Endometrial microvascular endothelial cells (primary cell): ENCODE results near the gene ALG3. TPM values are rescaled to one million over a fixed set of nuclear protein-coding genes. Genes with fewer than 3 reads are reported as not detected.

Experiments used
- in situ Hi-C: cut with HindIII; loops from 2 replicates; pipeline ENCODE4 v1.10.0; 2017; ENCODE audit warnings: low sequenced_read_pairs, low pct_unique_long_range_greater_than_20kb; ENCODE audit errors: inconsistent ontology term
- total RNA-seq: library from RNA; depleted of rRNA; stranded (reverse); fragments of >200 nt; gene quantifications from one replicate; pipeline ENCODE4 v1.2.3, GENCODE V29; 2015; ENCODE audit errors: inconsistent ontology term

The ALG3 gene
- total RNA-seq, 1 donor from 2014 or later: 68.4 TPM

DNA sequence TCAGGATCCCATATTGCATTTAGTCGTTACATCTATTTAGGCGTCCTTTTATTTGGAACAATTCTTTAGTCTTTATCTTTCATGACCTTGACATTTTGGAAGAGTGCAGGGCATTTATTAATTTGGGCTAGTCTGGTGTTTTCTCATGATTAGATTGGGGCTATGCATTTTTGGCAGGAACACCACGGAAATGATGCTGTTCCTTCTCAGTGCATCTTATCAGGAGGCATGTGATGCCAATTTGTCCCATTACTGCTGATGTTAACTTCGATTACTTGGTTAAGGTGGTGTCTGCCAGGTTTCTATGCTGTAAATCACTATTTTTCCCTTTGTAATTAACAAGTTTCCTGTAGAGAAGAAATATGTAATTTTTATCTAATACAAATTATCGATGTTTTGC, 37.5 kb downstream of the ALG3 start:
- in situ Hi-C loops: no loop called here

DNA sequence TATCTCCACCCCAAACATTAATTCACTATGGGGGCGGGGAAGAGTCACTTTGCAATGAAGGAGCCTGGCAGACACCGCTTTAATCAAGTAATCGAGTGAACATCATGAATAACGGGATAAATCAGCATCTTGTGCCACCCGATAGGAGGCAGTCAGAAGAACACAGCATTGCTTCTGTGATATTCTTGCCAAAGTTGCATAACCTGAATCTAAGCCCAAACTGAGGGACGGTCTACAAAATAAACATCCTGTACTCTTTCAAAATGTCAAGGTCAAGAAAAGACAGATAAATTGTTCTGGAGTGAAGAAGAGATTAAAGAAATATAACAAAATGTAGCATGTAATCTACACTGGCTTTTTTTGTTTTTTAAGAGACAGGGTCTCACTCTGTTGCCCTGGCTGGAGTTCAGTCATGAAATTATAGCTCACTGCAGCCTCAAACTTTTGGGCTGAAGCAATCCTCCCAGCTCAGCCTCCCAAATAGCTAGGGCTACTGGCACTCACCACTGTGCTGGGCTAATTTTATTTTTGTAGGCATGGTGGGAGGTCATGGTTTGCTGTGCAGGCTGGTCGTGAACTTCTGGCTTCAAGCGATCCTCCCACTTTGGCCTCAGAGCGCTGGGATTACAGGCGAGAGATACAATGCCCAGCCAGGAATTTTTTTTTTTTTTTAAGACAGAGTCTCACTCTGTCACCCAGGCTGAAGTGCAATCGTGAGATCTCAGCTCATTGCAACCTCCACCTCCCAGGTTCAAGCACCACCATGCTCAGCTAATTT, 39.4 kb downstream of the ALG3 start:
- in situ Hi-C loops: no loop called here

DNA sequence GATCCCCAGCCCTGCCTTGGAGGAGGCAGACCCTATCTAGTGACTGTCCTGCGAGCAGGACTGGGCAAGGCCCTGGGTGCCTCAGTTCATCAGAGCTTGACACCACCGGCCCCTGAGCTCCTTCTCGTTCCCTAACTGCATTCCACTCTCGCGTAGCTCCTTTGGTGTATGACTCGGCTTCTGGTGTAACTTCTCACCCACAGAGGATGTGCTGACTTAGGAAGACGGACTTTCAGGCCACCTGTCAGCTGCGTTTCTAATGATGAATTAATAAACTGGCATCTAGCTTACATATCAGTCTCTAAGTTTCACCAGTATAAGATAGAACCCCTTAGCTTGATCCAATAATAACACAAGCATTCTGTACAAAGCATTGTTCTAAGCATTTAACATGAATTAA, 45.2 kb downstream of the ALG3 start:
- in situ Hi-C loops: no loop called here

DNA sequence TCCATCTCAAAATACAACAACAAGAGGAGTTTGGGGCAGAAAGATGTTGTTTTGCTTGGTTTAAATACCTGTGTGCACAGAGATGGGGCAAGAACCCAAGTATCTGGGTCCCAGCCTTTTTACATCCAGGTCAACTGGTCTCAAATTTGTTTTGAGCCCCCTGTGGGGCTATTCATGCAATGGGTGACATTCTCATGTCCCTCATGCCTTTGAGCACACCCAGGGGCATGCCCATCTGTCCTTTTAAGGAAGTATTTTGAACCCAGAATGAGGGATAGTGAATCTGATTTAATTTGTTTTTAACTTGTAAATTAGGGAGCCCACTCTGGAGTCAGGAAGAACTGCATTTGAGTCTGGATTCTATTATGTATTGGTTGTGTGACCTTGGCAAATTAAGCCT, 47.9 kb downstream of the ALG3 start:
- in situ Hi-C loops: no loop called here

DNA sequence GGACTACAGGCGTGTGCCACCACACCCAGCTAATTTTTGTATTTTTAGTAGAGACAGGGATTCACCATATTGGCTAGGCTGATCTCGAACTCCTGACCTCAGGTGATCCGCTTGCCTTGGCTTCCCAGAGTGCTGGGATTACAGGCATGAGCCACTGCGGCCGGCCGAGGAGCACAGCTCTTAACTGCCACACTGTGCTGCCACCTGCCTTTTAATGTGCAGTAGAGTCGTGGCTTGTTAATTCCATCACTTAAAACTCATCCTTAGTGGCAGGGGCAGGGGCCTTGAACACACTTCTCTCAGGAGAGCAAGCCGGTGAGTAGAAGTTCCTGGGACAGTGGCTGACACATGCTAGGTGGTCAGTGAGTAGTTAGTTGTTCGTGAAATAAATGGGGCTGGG, 50.3 kb downstream of the ALG3 start:
- in situ Hi-C loops: no loop called here

DNA sequence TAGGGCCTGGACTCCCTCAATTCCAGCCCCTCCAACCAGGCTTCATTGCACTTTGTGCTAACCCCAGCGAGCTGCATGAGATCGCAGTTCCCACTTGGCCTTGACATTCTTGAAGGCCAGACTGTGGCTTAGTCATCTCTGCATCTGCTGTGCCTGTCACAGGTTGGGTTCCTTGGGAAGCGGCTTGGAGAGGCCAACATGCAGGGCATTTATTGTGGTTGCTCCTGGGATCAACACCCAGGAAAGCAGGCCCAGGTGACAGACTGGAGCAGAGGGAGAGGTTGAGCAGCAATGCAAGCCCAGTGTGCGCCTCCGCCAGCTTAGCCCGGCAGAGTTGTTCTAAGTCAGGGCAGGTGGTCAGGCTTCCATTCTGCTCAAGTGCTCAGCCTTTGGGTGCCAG, 52.2 kb downstream of the ALG3 start:
- in situ Hi-C loops: no loop called here

DNA sequence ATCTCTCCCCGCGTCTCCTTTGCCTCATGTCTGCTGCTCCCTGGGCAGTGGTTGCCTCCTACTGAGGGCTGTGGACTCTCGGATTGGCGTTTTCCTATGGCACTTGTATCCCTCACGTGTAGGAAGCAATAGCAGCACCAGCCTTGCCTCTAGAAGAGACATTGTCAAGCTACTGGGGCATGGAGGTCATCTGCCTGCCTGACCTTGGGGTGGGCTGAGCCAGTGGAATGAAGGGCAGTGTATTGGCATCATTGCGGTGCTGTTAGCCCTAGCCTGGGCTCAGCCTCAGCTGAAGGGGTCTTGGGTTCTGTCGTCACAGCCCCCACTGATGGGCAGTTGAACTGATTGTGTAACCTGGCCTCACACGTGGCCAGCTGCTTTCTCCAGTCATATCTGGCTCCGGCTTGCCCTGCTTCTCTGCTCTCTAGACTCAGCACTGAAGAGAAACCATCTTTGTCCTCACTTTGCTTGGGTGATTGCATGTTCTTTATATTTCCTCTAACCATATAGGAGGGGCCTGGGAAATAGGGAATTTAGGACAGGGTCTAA, 54.7 kb downstream of the ALG3 start:
- in situ Hi-C loops: no loop called here

DNA sequence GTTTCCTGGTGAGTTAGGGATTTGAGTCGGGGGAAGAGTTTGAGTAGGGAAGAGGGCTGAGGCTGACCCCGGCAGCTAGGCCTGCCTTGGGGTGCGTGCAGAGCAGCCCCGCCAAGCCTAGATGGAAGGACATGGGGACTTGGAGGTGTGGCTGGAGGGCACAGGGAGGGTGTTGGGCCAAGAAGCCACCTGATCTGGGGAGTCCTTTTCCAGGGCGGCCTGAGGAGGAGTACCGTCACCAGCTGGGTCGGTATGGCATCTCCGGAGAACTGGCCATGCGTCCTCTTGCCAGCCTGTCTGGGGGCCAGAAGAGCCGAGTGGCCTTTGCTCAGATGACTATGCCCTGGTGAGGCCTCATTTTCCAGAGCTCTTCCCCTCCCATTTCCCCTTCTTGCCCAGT, 55.9 kb downstream of the ALG3 start:
- in situ Hi-C loops: no loop called here

Other genes with a start within 250 kb of the ALG3 start
- 7.0 TPM for gene ABCC5, start 231.1 kb downstream of the ALG3 start, total RNA-seq
- gene HTR3D, start 217.2 kb downstream of the ALG3 start, total RNA-seq: not detected
- gene HTR3C, start 195.9 kb downstream of the ALG3 start, total RNA-seq: not detected
- not detected for gene HTR3E, start 151.9 kb downstream of the ALG3 start, total RNA-seq
- 45.3 TPM for gene EIF2B5, start 113.6 kb downstream of the ALG3 start, total RNA-seq
- 27.2 TPM for gene DVL3, start 93.6 kb downstream of the ALG3 start, total RNA-seq
- gene AP2M1, start 74.1 kb downstream of the ALG3 start, total RNA-seq: 418 TPM
- gene ABCF3, start 62.8 kb downstream of the ALG3 start, total RNA-seq: 68.2 TPM
- not detected for gene VWA5B2, start 19.4 kb downstream of the ALG3 start, total RNA-seq
- gene EEF1AKMT4, start 710 bp upstream of the ALG3 start, total RNA-seq: 9.2 TPM
- not detected for gene CAMK2N2, start 12.6 kb upstream of the ALG3 start, total RNA-seq
- gene ECE2, start 27.1 kb upstream of the ALG3 start, total RNA-seq: not detected
- gene PSMD2, start 50.3 kb upstream of the ALG3 start, total RNA-seq: 897 TPM
- 611 TPM for gene EIF4G1, start 65.6 kb upstream of the ALG3 start, total RNA-seq
- 73.9 TPM for gene FAM131A, start 88.6 kb upstream of the ALG3 start, total RNA-seq
- gene CLCN2, start 112.6 kb upstream of the ALG3 start, total RNA-seq: 3.4 TPM
- 172 TPM for gene POLR2H, start 112.7 kb upstream of the ALG3 start, total RNA-seq
- gene THPO, start 129.2 kb upstream of the ALG3 start, total RNA-seq: not detected
- 0.09 TPM for gene CHRD, start 131.1 kb upstream of the ALG3 start, total RNA-seq